Peyer's patch (tissue), 4 donors: Measurements from ENCODE around the gene SCYL1.

Experiments
- POLR2A ChIP-seq, 2 donors: fragments of 450-650 bp; IDR thresholded peaks; one replicate each; pipeline ENCODE4 v1.5.1; 2017; ENCODE audit warnings: antibody characterized with exemption in 2 of 2, mild to moderate bottlenecking in 2 of 2, moderate library complexity in 2 of 2
- TF ChIP-seq, protein P1 (sequence below), 6 experiments: fragments of 450-650 bp in 4 of 6; fragments of 200-600 bp in 2 of 6; sonication (generic) in 1 of 6; IDR thresholded peaks; one replicate each; pipeline ENCODE4 v1.5.1; 2017 to 2019; ENCODE audit warnings: antibody characterized with exemption in 6 of 6, mild to moderate bottlenecking in 3 of 6, moderate library complexity in 1 of 6

DNA sequence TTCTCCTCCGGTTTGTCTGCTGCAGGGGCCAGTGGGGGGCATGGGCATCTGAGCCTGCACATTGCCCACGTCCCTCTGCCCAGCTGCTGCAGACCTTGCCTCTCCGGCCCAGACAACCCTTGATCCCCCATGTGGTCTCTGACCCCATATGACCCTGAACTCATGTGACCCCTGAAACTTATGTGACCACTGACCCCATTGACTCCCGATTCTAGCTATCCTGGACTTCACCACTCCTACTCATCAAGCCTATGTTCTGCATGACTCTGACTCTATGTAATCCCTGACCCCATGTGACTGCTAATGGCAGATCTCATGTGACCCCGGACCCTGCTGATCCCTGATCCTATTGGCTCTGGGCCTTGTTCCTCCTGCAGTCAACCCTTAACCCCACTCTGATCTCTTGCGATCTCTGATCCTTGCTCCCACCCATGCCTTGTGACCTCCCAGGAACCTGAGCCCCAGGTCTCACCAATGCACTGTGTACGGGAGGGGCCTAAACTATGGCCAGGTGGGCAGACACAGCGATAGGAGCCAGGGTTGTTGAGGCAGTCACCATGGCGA is 27.6 kb downstream of the SCYL1 start:
- TF ChIP-seq, protein P1, sequence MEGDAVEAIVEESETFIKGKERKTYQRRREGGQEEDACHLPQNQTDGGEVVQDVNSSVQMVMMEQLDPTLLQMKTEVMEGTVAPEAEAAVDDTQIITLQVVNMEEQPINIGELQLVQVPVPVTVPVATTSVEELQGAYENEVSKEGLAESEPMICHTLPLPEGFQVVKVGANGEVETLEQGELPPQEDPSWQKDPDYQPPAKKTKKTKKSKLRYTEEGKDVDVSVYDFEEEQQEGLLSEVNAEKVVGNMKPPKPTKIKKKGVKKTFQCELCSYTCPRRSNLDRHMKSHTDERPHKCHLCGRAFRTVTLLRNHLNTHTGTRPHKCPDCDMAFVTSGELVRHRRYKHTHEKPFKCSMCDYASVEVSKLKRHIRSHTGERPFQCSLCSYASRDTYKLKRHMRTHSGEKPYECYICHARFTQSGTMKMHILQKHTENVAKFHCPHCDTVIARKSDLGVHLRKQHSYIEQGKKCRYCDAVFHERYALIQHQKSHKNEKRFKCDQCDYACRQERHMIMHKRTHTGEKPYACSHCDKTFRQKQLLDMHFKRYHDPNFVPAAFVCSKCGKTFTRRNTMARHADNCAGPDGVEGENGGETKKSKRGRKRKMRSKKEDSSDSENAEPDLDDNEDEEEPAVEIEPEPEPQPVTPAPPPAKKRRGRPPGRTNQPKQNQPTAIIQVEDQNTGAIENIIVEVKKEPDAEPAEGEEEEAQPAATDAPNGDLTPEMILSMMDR (IDR thresholded peaks at IDR 0.05): no peak
- no peak for TF ChIP-seq POLR2A (IDR thresholded peaks at IDR 0.05)
